GM21381 (cell line): Measurements from ENCODE around the gene MICAL3.

Experiments
- ATAC-seq: cut with Tn5 transposase; IDR thresholded peaks from one replicate; pipeline ENCODE4 v1.9.1; 2021; ENCODE audit warnings: mild to moderate bottlenecking, moderate library complexity; ENCODE audit not compliant: unreplicated experiment

The MICAL3 gene

GRCh38 chr22:17919276-17920144, 104.9 kb downstream of the MICAL3 start:
- ATAC-seq, result no peak

- no peak for ATAC-seq
Measured at GRCh38 chr22:17918840-17919239, 105.5 kb downstream of the MICAL3 start.

GRCh38 chr22:17917490-17917983, 106.8 kb downstream of the MICAL3 start:
- ATAC-seq, result no peak

GRCh38 chr22:17916226-17916889, 108.0 kb downstream of the MICAL3 start:
- ATAC-seq, result no peak

DNA sequence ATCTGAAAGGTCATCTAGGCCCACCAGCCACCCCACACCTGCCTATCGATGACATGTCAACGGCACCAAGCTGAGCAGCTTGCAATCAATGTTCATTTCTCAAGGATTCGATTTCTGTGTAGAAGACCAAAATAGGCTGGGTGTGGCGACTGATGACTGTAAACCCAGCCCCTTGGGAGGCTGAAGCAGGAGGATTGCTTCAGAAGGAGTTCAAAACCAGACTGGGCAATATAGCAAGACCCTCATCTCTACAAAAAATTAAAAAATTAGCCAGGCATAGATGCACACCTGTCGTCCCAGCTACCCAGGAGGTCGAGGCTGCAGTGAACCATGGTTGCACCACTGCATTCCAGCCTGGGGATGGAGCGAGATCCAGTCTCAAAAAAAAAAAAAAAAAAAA, 108.7 kb downstream of the MICAL3 start:
- ATAC-seq, result no peak

DNA sequence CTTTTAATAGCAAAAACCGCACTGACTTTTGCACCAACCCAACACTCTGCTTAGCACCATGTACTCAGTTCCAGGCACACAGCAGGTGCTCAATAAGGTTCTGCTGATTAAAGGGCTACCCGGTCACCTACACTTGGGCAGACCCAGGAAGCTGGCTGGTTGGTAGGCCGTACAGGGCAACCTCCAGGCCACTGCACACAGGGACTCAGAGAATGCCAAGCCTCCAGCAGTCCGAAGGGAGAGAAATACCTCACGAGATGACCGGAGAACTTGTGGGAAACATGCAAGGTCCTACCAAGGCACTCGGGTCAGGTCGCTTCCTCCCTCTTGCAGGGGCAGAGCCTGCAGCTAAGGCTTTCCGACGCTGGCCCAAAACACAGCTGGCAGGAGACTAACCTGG, 109.2 kb downstream of the MICAL3 start:
- ATAC-seq, result no peak

DNA sequence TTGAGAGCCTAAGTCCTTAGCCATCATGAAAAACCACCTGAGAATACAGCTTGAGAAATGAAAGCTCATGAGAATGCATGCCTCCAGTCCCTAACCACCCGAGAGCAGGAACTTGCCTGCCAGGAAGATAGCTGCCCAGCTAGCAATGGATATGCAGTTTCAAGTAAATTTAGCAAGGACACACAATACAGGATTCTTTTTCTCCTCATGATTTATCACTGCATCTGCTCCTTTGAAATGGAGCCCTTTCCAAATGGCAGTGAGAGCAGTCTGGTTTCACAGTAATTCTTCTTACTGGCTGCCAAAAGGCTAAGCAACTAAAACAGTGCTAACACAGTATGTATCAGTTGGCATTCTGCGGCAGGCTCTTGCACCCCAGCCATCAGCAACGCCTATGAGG, 109.9 kb downstream of the MICAL3 start:
- ATAC-seq, result no peak

DNA sequence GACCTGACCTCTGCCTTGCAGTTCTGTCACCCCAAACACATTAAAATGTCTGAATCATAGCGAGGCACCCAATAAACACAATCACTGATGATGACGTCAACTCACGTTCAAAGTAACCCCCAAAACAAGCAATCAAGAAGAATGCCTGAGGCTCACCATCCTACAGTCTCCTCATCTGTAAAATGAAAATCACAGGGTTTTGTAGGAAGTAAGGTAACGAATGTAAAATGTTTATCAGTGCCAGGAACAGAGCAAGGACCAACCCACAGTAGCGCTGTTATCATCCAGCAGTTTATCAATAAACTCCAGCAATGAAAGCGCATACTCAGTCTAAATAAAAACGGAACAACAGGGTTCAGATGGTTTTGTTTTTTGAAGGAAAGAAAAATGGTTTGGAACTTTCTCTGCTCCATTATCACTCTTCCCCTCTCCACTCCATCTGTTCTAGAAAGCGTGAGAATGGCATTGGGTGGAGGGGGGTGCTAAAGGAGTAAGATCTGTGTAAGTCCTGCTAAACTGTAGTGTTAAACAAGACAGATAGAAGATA, 110.5 kb downstream of the MICAL3 start:
- no peak for ATAC-seq

DNA sequence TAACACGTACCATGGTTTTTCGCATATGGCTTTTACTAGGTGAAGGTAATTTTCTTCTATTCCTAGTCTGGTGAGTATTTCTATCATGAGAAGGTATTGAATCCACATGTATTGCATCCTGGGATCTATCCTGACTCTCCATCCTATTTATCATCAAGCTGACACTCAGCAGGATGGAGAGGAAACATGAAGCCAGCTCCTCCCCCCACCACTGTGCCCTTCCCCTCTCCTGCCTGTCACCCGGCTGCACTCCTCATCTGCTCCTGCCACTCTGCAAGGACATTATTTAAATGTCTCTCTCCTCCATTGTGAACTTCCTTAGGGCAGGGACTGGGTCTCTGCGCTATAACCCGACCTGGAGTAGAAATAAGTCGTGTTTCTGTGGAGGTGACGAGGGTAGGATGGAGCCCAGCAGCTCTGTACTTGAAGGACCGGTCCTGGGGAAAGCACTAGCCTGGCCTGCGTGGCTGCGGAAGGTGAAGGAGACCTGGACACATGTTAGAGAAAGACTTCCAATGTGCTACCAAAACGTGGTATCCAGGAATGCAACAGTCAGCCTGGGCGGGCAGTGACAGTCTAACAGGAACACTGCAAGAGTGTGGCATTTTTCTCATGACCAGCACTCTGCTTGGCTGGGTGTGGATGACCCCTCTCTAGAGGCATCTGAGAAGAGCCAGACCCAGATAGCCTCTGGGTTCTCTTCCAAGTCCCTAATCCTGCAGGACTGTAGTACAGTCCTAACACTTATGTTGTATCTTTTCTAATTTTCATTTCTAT, 111.2 kb downstream of the MICAL3 start:
- no peak for ATAC-seq

DNA sequence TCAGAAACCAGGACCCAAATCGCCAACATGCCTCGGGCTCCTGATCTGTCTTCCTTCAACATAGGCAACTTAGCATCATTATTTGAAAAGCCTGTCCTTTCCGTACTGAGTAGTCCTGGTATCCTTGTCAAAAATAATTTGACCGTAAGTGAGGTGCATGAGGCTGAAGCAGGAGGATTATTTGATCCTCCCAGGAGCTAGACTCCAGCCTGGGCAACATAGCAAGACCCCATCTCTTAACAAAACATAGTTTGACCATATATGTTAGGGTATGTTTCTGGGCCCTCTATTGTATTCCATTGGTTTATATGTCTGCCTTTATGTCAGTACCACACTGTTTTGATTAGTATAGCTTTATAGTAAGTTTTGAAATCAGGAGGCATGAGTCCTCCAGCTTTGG, 112.5 kb downstream of the MICAL3 start:
- ATAC-seq, result no peak

DNA sequence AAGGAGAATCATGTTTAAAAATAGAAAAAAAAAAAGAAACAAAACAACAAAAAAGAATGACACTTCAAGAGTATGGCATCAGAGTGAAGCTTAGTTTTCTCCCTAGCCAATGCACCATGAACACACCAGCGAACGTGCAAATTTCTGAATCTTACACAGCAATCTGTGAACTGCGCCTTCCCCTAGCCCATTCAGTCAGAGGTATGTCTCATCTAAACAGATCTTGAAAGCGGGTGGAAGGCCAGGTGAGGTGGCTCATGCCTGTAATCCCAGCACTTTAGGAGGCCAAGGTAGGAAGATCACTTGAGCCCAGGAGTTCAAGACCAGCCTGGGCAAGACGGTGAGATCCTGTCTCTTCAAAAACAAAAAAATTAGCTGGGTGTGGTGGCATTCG, 113.1 kb downstream of the MICAL3 start:
- no peak for ATAC-seq

DNA sequence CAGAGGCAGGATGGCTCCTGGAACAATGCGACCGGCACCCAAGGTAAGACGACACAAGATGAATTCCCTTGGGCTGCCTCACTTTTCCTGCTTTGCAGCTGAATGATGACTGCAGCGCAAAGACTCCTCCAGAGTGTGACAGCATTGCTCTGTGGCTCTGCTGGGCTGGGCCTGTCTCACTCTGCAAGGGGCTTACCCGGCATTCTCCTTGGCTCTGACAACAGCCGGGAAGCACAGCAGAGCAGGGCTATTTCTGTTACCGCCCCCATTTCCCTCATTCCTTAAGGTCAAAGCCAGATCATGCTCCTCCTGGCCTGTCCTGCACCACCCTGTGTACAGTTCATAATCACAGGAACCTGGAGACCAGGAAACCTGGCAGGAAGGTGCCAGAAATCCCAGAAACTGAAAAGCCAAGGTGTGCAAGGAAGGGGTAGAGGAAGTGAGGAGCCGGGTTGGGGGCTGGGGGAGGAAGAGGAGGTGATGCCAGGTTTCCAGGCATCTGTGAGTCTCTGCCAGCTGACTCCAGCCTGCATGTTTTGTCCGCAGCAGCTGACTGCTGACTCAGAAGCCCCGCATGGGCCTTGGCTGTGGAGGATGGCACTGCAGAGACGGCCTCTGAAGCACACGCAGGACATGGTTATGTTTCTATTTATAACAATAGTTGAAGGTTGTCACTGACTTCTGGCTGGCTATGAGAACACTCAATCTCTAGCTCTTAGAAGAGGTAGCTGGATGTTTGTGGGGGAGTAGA, 113.6 kb downstream of the MICAL3 start:
- ATAC-seq, result no peak

DNA sequence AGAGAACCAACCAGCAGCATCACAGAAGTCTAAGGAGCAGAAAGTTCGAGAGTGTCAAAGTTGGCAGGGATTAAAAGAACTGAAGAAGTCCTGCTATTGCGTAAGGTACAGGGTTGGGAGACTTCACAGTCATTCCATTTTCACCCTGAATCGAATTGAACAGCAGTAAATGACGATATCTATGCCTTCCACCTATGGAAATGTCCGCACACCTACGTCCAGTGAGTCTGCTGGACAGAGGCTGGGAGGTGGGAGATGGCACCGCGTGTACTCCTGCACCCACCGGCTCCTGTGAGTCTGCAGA, 116.7 kb downstream of the MICAL3 start:
- ATAC-seq, result no peak

DNA sequence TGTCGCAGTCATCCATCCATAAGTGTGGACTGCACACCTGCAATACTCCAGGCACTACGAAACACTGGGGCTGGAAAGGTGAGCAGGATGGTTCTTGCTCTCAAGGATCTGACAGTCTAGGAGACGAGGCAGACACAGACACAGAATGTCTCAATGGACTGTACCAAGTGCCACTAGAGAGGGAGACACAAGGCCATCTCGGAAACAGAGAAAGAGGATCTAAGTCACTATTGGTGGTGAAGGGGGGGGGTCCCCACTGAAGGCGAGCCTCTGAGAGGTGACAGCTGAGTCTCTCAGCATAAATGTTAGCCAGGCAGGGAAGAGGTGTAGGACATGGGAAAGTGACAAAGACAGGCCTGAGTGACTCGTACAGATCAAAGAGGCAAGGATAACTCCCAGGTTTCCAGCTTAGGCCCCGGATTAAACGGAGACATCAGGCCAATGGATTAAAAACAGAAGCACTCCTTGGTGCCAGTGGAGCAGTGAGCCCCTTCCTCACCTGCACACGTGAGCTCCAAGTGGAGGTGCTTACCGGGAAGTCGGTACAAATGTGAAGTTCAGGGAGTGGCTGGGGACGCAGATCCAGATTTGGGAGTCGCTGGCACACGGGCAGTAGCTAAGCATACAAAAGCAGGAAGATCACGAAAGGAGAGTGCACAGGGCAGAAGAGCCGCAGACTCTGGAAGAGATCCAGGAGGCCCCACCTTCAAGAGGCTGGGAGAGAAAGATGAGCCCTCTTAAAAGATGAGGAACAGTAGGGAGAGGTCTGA, 117.2 kb downstream of the MICAL3 start:
- no peak for ATAC-seq

DNA sequence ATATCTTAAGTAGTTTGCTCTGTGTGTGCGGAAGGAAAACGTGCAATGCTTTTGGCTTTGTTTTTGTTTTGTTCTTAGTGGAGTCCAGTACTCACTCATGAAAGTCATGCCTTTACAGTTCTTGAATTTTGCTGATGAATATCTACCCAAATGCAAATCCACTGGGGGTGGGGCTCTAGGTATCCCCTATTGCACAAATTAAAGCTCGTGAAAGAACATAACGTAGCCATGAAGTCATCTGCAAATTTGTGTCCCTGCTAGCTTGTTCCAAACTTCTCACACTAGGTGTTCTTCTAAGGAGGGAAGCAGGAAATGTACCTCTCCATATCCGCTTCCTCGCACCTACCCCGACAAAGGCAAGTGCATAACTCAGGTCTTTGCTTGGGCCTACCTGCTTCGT, 118.9 kb downstream of the MICAL3 start:
- no peak for ATAC-seq

DNA sequence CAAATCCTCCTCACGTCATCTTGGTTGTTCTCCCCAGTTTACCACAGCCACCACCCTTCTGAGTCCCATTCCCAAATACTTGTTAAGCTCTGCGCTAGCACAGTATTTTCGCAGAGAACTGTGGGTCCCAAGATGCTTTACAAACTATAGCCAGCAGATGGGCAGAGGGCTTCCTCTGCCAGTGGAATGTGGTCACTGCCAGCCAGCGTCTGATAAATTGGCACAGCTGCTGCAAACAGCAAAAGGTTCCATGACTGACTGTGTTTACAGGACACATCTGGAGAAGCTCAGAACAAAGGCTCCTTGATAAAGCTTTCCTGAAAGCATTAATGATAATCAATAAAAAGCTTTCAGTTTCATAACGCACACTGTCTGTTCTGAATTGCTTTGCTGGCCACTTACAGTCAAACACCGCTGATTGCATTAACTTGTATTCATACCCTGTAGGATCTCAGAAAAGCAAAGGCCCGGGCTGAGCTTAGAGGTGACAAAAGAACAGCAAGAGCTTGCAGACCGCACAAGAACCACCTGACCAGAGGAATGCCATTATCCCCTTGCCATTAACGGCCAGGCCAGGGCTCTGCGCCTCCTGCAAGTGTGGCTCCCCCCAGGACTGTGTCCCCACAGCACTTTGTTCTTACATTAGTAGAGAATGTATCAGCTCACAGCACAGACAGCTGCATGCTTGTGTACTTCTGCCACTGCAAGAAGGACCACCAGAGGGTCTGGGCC, 120.6 kb downstream of the MICAL3 start:
- ATAC-seq, result no peak

DNA sequence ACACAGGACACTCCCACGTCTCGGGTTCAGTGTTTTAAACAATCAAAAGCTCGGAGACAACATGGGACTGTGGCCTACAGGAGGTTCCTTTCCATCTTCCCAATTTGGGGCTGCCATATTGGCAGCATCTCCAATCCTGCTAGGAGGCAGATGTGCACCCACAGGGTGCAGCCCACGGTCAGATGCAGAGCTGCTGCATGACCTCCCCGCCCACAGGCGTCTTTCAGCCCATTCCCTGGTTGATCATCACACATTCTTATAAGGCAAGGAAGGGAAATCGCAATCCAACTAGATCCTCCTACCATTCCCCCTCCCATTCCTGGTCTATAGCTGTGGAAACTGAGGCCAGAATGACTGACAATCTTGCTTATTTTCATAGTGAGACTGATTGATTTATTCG, 121.4 kb downstream of the MICAL3 start:
- no peak for ATAC-seq

- no peak for ATAC-seq
Measured at GRCh38 chr22:17898375-17898774, 126.0 kb downstream of the MICAL3 start.

DNA sequence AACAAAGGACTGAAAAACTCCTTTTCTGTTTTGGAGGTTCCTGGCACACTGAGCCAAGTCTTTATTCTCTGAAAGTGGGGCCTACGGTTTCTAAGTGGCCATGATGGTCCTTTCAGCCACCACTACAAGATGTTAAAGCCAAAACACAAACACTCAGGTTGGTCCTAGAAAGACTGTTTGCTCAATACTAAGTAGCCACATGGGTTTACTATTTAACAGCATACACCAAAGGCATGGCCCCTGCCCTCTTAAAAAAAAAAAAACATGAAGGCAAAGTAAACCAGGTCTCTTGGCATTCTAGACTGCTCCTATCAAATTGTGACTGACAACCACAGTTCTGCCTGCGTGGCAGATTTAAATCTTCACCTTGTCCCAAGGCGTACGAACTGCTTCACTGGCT, 126.5 kb downstream of the MICAL3 start:
- ATAC-seq, result no peak
